ENCODE data around the gene FBXL19. TPM values are rescaled to one million over a fixed set of nuclear protein-coding genes. Genes with fewer than 3 reads are reported as not detected.
"Not testable (repeated sequence)": the region's sequence is repeated elsewhere in the genome, so short reads cannot be mapped to it uniquely, and the experiment has no call there.

FBXL19 gene
- polyA plus RNA-seq (ENCODE audit: insufficient read length in 10 of 10) = 10 to 100 TPM in 1 of 10 donors, 1 to 10 TPM in 9; 5.6 to 12.1 (median 8.1) TPM
- long read RNA-seq, donor 1, partial matches to known transcripts = 0 of 1 reads
- long read RNA-seq, donor 1, other reads (novel, unspliced or antisense) = 0 of 1 reads
- long read RNA-seq, donor 2 = 0 reads
- long read RNA-seq, donor 3 = 0 reads
- long read RNA-seq, donor 4 = 0 reads
- long read RNA-seq, donor 5 = 0 reads
- long read RNA-seq, donor 6 = 0 reads
- long read RNA-seq, donor 7, partial matches to known transcripts = 0 of 1 reads
- long read RNA-seq, donor 7, other reads (novel, unspliced or antisense) = 0 of 1 reads
- long read RNA-seq, donor 8 = 0 reads
- long read RNA-seq, donor 9 = 0 reads

GRCh38 chr16:30923554-30924075 is at the start of gene FBXL19:
Gene FBXL19 (plus strand): TSS chr16:30923572. CDS start chr16:30925755, 2,183 bp downstream.
- DNase-seq = no peak

- no peak for DNase-seq
Observed at GRCh38 chr16:30874244-30874820, 49.0 kb upstream of the FBXL19 start.

- DNase-seq = peak; percentile 89 to 97 (median 95)
Observed at GRCh38 chr16:30874821-30875717, 48.3 kb upstream of the FBXL19 start.

GRCh38 chr16:30875871-30876801 is 47.2 kb upstream of the FBXL19 start:
- no peak for DNase-seq

GRCh38 chr16:30876867-30877266 is 46.5 kb upstream of the FBXL19 start:
- no peak for DNase-seq

- DNase-seq = no peak
Observed at GRCh38 chr16:30882429-30883310, 40.7 kb upstream of the FBXL19 start.

- no peak for DNase-seq
Observed at GRCh38 chr16:30884760-30885159, 38.6 kb upstream of the FBXL19 start.

GRCh38 chr16:30885196-30885595 is 38.2 kb upstream of the FBXL19 start:
- no peak for DNase-seq

- no peak for DNase-seq
Observed at GRCh38 chr16:30886145-30886544, 37.2 kb upstream of the FBXL19 start.

- DNase-seq = no peak
Observed at GRCh38 chr16:30887927-30888326, 35.4 kb upstream of the FBXL19 start.

- DNase-seq = no peak
Observed at GRCh38 chr16:30888856-30889499, 34.4 kb upstream of the FBXL19 start.

GRCh38 chr16:30889721-30890120 is 33.7 kb upstream of the FBXL19 start:
- DNase-seq = no peak

GRCh38 chr16:30891043-30891823 is 32.1 kb upstream of the FBXL19 start:
- DNase-seq = not testable (repeated sequence)

GRCh38 chr16:30892670-30893416 is 30.5 kb upstream of the FBXL19 start:
- DNase-seq = no peak

- DNase-seq = no peak
Observed at GRCh38 chr16:30893417-30893743, 30.0 kb upstream of the FBXL19 start.

GRCh38 chr16:30893744-30894539 is 29.4 kb upstream of the FBXL19 start, which contains the start of gene BCL7C:
Gene BCL7C (minus strand): TSS chr16:30894077. CDS start chr16:30893944, 133 bp downstream.
- peak; percentile 91 to 95 (median 91) for DNase-seq

All from muscle of back (tissue), 13 donors.